ENCODE measurements around the gene SDR42E1.

DNA sequence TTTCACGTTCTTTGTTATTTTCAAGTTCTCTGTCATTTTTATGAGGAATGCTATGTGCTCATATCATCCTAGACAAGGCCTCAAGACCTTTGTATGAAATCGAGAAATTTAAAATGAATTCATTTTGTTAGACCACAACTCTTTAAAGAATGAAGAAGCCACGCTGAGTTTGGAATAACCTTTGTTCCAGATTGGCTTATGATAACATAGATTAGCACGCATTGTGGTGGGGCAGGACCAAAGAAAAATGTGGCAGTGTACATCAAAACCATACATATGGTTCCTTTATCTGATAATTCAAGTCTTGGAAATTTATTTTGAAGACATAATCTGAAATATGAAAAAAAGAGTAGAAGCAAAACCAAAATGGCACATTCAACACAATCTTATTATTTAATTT, 26.0 kb upstream of the SDR42E1 start:
- TF ChIP-seq POLR2A (IDR thresholded peaks at IDR 0.05; ENCODE audit: low read depth, low read length) (no peak), POLR2AphosphoS5 (IDR thresholded peaks at IDR 0.05; ENCODE audit: low read depth, low read length) (no peak)

Measured in GM12892 (cell line).